Mesenchymal stem cell (in vitro differentiated cells and primary cell): Measurements from ENCODE around the gene OR52N1.

Source experiments
- DNase-seq: peaks from one replicate; pipeline ENCODE4 v3.0.0-alpha.2; 2013
- H2AFZ ChIP-seq: one replicate; pipeline ENCODE4 v1.6.1; 2013; ENCODE audit warnings: low read depth, mild to moderate bottlenecking, control low read depth, inconsistent platforms, low read length, moderate library complexity
- H2AK5ac ChIP-seq: 2 replicates; pipeline ENCODE4 v1.6.1; 2013; ENCODE audit warnings: low read length, moderate library complexity, mild to moderate bottlenecking, inconsistent platforms; ENCODE audit not compliant: severe bottlenecking
- H2BK120ac ChIP-seq: one replicate; pipeline ENCODE4 v1.6.1; 2013; ENCODE audit warnings: low read depth, mild to moderate bottlenecking, inconsistent platforms, low read length, moderate library complexity
- H2BK12ac ChIP-seq, 2 experiments: one replicate each; pipeline ENCODE4 v1.6.1; 2013; ENCODE audit warnings: inconsistent platforms in 2 of 2, low read length in 2 of 2, mild to moderate bottlenecking in 2 of 2, moderate library complexity in 2 of 2, control low read depth in 1 of 2
- H2BK15ac ChIP-seq: one replicate; pipeline ENCODE4 v1.6.1; 2013; ENCODE audit warnings: mild to moderate bottlenecking, low read depth, inconsistent platforms; ENCODE audit not compliant: poor library complexity, severe bottlenecking
- H2BK5ac ChIP-seq: 2 replicates; pipeline ENCODE4 v1.6.1; 2013; ENCODE audit warnings: low read depth, mild to moderate bottlenecking, low read length, control low read depth, inconsistent platforms; ENCODE audit not compliant: poor library complexity, severe bottlenecking
- H3K14ac ChIP-seq, 2 experiments: one replicate each; pipeline ENCODE4 v1.6.1; 2013; ENCODE audit warnings: inconsistent platforms in 2 of 2, low read length in 2 of 2, control low read depth in 1 of 2, mild to moderate bottlenecking in 1 of 2, moderate library complexity in 1 of 2
- H3K18ac ChIP-seq, 2 experiments: one replicate each; pipeline ENCODE4 v1.6.1; 2013; ENCODE audit warnings: inconsistent platforms in 2 of 2, low read length in 2 of 2, control low read depth in 1 of 2, low read depth in 1 of 2, mild to moderate bottlenecking in 1 of 2
- H3K23ac ChIP-seq, 2 experiments: one replicate each; pipeline ENCODE4 v1.6.1; 2013; ENCODE audit warnings: inconsistent platforms in 2 of 2, low read length in 2 of 2, mild to moderate bottlenecking in 2 of 2, moderate library complexity in 2 of 2, control low read depth in 1 of 2
- H3K27ac ChIP-seq: 2 replicates; pipeline ENCODE4 v1.5.1; 2013; ENCODE audit warnings: mild to moderate bottlenecking, moderate library complexity, low read length, control low read depth, inconsistent platforms; ENCODE audit not compliant: poor library complexity, severe bottlenecking
- H3K27me3 ChIP-seq, 2 experiments: 2 replicates each; pipeline versions ENCODE4 v1.6.1 to v1.7.0; 2013; ENCODE audit warnings: low read length in 2 of 2, mild to moderate bottlenecking in 2 of 2, moderate library complexity in 2 of 2, control low read depth in 1 of 2, inconsistent platforms in 1 of 2; ENCODE audit not compliant: control insufficient read depth in 1 of 2, insufficient read depth in 1 of 2
- H3K36me3 ChIP-seq, 2 experiments: 2 replicates each; pipeline versions ENCODE4 v1.6.1 to v1.7.0; 2013; ENCODE audit warnings: low read length in 2 of 2, control low read depth in 1 of 2, inconsistent platforms in 1 of 2, low read depth in 1 of 2, mild to moderate bottlenecking in 1 of 2; ENCODE audit not compliant: insufficient read depth in 2 of 2, control insufficient read depth in 1 of 2
- H3K4ac ChIP-seq, 2 experiments: one replicate each; pipeline ENCODE4 v1.6.1; 2013; ENCODE audit warnings: inconsistent platforms in 2 of 2, low read length in 2 of 2, mild to moderate bottlenecking in 2 of 2, moderate library complexity in 2 of 2, control low read depth in 1 of 2, low read depth in 1 of 2
- H3K4me1 ChIP-seq: 2 replicates; pipeline ENCODE4 v1.6.1; 2013; ENCODE audit warnings: low read depth, low read length, control low read depth; ENCODE audit not compliant: control insufficient read depth, insufficient read depth
- H3K4me2 ChIP-seq: 2 replicates; pipeline ENCODE4 v1.6.1; 2013; ENCODE audit warnings: low read length, mild to moderate bottlenecking, inconsistent platforms; ENCODE audit not compliant: poor library complexity, severe bottlenecking
- H3K4me3 ChIP-seq, 2 experiments: 2 replicates each; pipeline versions ENCODE4 v1.5.1 to v1.7.0; 2013; ENCODE audit warnings: low read length in 2 of 2, mild to moderate bottlenecking in 2 of 2, control low read depth in 1 of 2, low read depth in 1 of 2; ENCODE audit not compliant: insufficient read depth in 1 of 2
- H3K79me1 ChIP-seq: replicated peaks from 2 replicates; pipeline ENCODE4 v1.6.1; 2013; ENCODE audit warnings: mild to moderate bottlenecking, control low read depth, low read length, inconsistent platforms; ENCODE audit not compliant: poor library complexity, severe bottlenecking
- H3K9ac ChIP-seq: 2 replicates; pipeline ENCODE4 v1.7.0; 2013; ENCODE audit warnings: mild to moderate bottlenecking, low read length, moderate library complexity
- H3K9me3 ChIP-seq: 2 replicates; pipeline ENCODE4 v1.7.0; 2013; ENCODE audit warnings: mild to moderate bottlenecking, low read length; ENCODE audit not compliant: control insufficient read depth
- H4K8ac ChIP-seq: one replicate; pipeline ENCODE4 v1.6.1; 2013; ENCODE audit warnings: inconsistent platforms, mild to moderate bottlenecking, low read length, moderate library complexity
- H4K91ac ChIP-seq: one replicate; pipeline ENCODE4 v1.6.1; 2013; ENCODE audit warnings: mild to moderate bottlenecking, low read length, inconsistent platforms
- WGBS: methylation state at CpG from one replicate; pipeline ENCODE4 v1.1.7; 2013; ENCODE audit warnings: mixed read lengths; 5-methylcytosine and 5-hydroxymethylcytosine counted together

The OR52N1 gene

DNA sequence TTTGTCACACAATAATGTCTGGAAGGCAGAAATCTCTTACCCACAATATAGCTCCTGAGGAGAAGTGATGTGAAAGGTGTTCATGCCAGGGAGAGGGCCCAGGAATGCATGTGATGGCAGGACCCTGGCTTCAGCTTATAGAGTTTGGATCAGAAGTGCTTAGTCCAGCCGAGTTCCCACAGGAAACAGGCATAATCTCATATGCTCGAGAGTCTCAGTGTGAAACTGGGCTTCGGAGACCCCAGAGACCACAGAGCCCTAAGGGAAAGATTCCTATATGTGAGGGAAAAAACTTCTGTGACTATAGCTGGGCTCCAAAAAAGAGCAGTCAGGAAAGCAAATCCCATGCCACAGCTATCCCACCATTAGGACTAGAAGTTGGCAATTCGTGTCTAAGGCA lies 7.8 kb downstream of the OR52N1 start, which contains the start of gene OR52N5:
Gene OR52N5, minus strand, starts transcription at position 101 of the 400 bp plus-strand sequence. CDS start 4,721 bp downstream, outside the sequence.
- Histone ChIP-seq H4K91ac (no peak within 1 kb of the TSS), H2BK5ac (no peak within 1 kb of the TSS), H3K14ac (no peak within 1 kb of the TSS), H2AFZ (no peak within 1 kb of the TSS), H3K4me1 (no peaks in the 10 kb centered on the region), H4K8ac (no peak within 1 kb of the TSS), H3K4ac (no peak within 1 kb of the TSS), H3K4me3 (no peak within 1 kb of the TSS), H3K4me2 (no peak within 1 kb of the TSS), H3K36me3 (no peaks in the 10 kb centered on the region), H2BK12ac (no peak within 1 kb of the TSS), H3K27ac (no peak within 1 kb of the TSS), H3K23ac (no peak within 1 kb of the TSS), H2AK5ac (no peak within 1 kb of the TSS), H3K18ac (no peak within 1 kb of the TSS), H3K9ac (no peak within 1 kb of the TSS), H2BK15ac (no peak within 1 kb of the TSS), H3K27me3 (no peaks in the 10 kb centered on the region), H2BK120ac (no peak within 1 kb of the TSS), H3K9me3 (no peaks in the 10 kb centered on the region), H3K79me1 (no peaks in the 10 kb centered on the region)
- WGBS = 33% methylated on average over 3 of the region's 4 CpGs
- DNase-seq = no peak

DNA sequence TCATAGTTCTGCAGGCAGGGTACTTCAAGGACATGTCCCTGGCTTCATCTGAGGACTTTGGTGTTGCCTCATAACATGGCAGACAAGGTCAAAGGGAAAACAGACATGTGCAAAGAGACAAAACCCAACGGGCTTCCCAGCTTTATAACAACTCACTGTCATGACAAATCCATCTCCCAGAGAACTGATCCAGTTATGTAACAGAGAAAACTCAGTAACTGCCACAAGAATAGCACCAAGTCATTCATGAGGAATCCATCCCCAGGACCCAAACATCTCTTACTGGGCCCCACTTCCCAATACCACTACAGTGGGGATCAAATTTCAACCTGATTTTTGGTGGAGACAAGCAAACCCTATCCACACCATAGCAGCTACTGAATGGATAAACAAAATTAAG lies 24.0 kb downstream of the OR52N1 start:
- Histone ChIP-seq H3K27me3 (no peaks in the 10 kb centered on the region), H3K18ac (no peak overlapping the region), H4K91ac (no peak overlapping the region), H3K4ac (no peak overlapping the region), H2AFZ (no peak overlapping the region), H2BK5ac (no peak overlapping the region), H3K14ac (no peak overlapping the region), H3K23ac (no peak overlapping the region), H3K4me3 (no peak overlapping the region), H3K36me3 (no peaks in the 10 kb centered on the region), H2BK15ac (no peak overlapping the region), H3K79me1 (no peaks in the 10 kb centered on the region), H3K4me2 (no peak overlapping the region), H3K27ac (no peak overlapping the region), H2BK12ac (no peak overlapping the region), H3K9me3 (no peaks in the 10 kb centered on the region), H3K9ac (no peak overlapping the region), H2BK120ac (no peak overlapping the region), H2AK5ac (no peak overlapping the region), H4K8ac (no peak overlapping the region), H3K4me1 (no peaks in the 10 kb centered on the region)
- WGBS = 64% methylated on average over 1 of the region's 1 CpG
- no peak for DNase-seq

DNA sequence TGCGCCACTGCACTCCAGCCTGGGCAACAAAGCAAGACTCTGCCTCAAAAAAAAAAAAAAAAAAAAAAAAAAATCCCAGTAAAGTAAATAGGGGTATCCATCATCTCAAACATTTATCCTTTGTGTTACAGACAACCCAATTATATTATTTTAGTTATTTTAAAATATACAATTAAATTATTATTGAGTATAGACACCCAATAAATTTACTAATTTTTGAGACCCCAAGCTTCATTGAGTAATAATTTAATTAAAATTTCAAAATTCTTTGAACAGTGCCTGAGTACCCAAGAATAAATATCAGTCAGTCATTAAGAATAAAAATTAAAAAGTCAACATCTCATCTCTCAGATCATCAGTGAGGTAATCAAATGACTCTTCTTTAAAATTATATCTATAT lies 37.1 kb downstream of the OR52N1 start, which contains the start of gene OR52N4:
Gene OR52N4, plus strand, starts transcription at position 301 of the 400 bp plus-strand sequence. CDS start 498 bp downstream, outside the sequence.
- WGBS = no CpG with 5 or more reads among the region's 1 CpG
- Histone ChIP-seq H3K23ac (no peak within 1 kb of the TSS), H3K36me3 (no peaks in the 10 kb centered on the region), H3K27ac (no peak within 1 kb of the TSS), H3K4me2 (no peak within 1 kb of the TSS), H2BK12ac (no peak within 1 kb of the TSS), H2BK15ac (no peak within 1 kb of the TSS), H4K91ac (no peak within 1 kb of the TSS), H3K4me1 (no peaks in the 10 kb centered on the region), H3K4me3 (no peak within 1 kb of the TSS), H2BK120ac (no peak within 1 kb of the TSS), H2AFZ (no peak within 1 kb of the TSS), H2BK5ac (no peak within 1 kb of the TSS), H3K14ac (no peak within 1 kb of the TSS), H3K79me1 (no peaks in the 10 kb centered on the region), H3K27me3 (no peaks in the 10 kb centered on the region), H3K9me3 (no peaks in the 10 kb centered on the region), H3K9ac (no peak within 1 kb of the TSS), H3K18ac (no peak within 1 kb of the TSS), H2AK5ac (no peak within 1 kb of the TSS), H3K4ac (no peak within 1 kb of the TSS), H4K8ac (no peak within 1 kb of the TSS)
- no peak for DNase-seq

DNA sequence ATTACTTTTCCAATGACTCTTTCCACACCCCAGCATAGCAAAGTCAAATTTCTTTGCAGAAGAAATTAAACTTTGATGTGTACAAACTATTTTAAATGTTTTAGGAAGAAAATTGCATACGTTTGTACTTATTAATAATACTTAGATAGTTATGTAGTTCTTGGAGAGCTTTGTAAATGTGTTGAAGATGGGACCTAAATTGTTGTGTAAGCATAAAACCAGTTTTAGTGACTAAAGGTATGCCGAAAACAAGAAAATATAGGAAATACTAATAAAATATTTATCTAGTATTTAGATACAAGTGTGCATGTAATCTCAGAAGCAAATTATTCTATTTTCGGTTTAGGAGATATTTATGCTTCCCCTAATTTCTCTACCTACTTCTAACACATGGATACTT lies 41.2 kb downstream of the OR52N1 start:
- Histone ChIP-seq H3K27ac (no peak overlapping the region), H3K18ac (no peak overlapping the region), H2BK120ac (no peak overlapping the region), H2BK12ac (no peak overlapping the region), H2AFZ (no peak overlapping the region), H3K9ac (no peak overlapping the region), H3K9me3 (no peaks in the 10 kb centered on the region), H3K23ac (no peak overlapping the region), H2BK5ac (no peak overlapping the region), H3K36me3 (no peaks in the 10 kb centered on the region), H3K27me3 (no peaks in the 10 kb centered on the region), H3K4me3 (no peak overlapping the region), H3K4me1 (no peaks in the 10 kb centered on the region), H4K8ac (no peak overlapping the region), H4K91ac (no peak overlapping the region), H3K4ac (no peak overlapping the region), H3K14ac (no peak overlapping the region), H2BK15ac (no peak overlapping the region), H3K79me1 (no peaks in the 10 kb centered on the region), H3K4me2 (no peak overlapping the region), H2AK5ac (no peak overlapping the region)
- WGBS = 100% methylated on average over 1 of the region's 3 CpGs
- DNase-seq = no peak
